GM23338 (cell line): Measurements from ENCODE around the gene FOXO3. TPM values are rescaled to one million over a fixed set of nuclear protein-coding genes. Genes with fewer than 3 reads are reported as not detected.

Experiments
- ATAC-seq: fragments of 200-7000 bp; cut with Tn5 transposase; 3 replicates; pipeline ENCODE4 v1.9.1; 2020
- DNase-seq: peaks from one replicate; pipeline ENCODE4 v3.0.0-alpha.2; 2015; ENCODE audit warnings: low spot score
- H2AFZ ChIP-seq: fragments of 200-600 bp; sonication (generic); 2 replicates; pipeline ENCODE4 v1.8.0; 2016; ENCODE audit warnings: antibody characterized with exemption, mild to moderate bottlenecking, moderate library complexity
- H3F3A ChIP-seq: fragments of 200-600 bp; sonication (generic); replicated peaks from 2 replicates; pipeline ENCODE4 v1.8.0; 2017; ENCODE audit warnings: antibody characterized with exemption, mixed run types, low read depth
- H3K27ac ChIP-seq: fragments of 200-600 bp; sonication (generic); 2 replicates; pipeline ENCODE4 v1.6.1; 2016; ENCODE audit warnings: low read depth
- H3K27me3 ChIP-seq: fragments of 200-600 bp; sonication (generic); 2 replicates; pipeline ENCODE4 v1.8.0; 2016; ENCODE audit warnings: mild to moderate bottlenecking, mixed run types, moderate library complexity; ENCODE audit not compliant: insufficient read depth
- H3K36me3 ChIP-seq: fragments of 200-600 bp; sonication (generic); 2 replicates; pipeline ENCODE4 v1.8.0; 2016; ENCODE audit warnings: mild to moderate bottlenecking; ENCODE audit not compliant: insufficient read depth
- H3K4me1 ChIP-seq: fragments of 200-600 bp; sonication (generic); 2 replicates; pipeline ENCODE4 v1.8.0; 2016; ENCODE audit warnings: mild to moderate bottlenecking, moderate library complexity; ENCODE audit not compliant: insufficient read depth
- H3K4me2 ChIP-seq: fragments of 200-600 bp; sonication (generic); 2 replicates; pipeline ENCODE4 v1.7.1; 2017; ENCODE audit warnings: mixed run types
- H3K4me3 ChIP-seq: fragments of 200-600 bp; sonication (generic); 2 replicates; pipeline ENCODE4 v1.6.1; 2016; ENCODE audit warnings: mixed run types
- H3K79me2 ChIP-seq: fragments of 200-600 bp; sonication (generic); replicated peaks from 2 replicates; pipeline ENCODE4 v1.8.0; 2017; ENCODE audit warnings: mild to moderate bottlenecking; ENCODE audit not compliant: insufficient read depth
- H3K9me2 ChIP-seq: fragments of 200-600 bp; sonication (generic); 2 replicates; pipeline ENCODE4 v1.8.0; 2017; ENCODE audit not compliant: insufficient read depth
- H4K20me1 ChIP-seq: fragments of 200-600 bp; sonication (generic); replicated peaks from 2 replicates; pipeline ENCODE4 v1.8.0; 2017; ENCODE audit warnings: mild to moderate bottlenecking; ENCODE audit not compliant: insufficient read depth
- H3K27ac Mint-ChIP-seq: 2 replicates; pipeline ENCODE4 v1.8.0; 2020; ENCODE audit warnings: inconsistent platforms, mild to moderate bottlenecking, moderate library complexity, mixed read lengths
- H3K27me3 Mint-ChIP-seq: 3 replicates; pipeline ENCODE4 v1.8.0; 2022; ENCODE audit warnings: low read depth, mild to moderate bottlenecking, moderate library complexity, mixed read lengths, inconsistent platforms; ENCODE audit not compliant: insufficient read depth, poor library complexity
- H3K36me3 Mint-ChIP-seq: 3 replicates; pipeline ENCODE4 v1.8.0; 2021; ENCODE audit warnings: low read depth, mild to moderate bottlenecking, inconsistent platforms, moderate library complexity, mixed read lengths
- H3K4me1 Mint-ChIP-seq: 3 replicates; pipeline ENCODE4 v1.8.0; 2020; ENCODE audit warnings: mild to moderate bottlenecking, inconsistent platforms, mixed read lengths
- H3K4me3 Mint-ChIP-seq: 3 replicates; pipeline ENCODE4 v1.8.0; 2021; ENCODE audit warnings: moderate library complexity, mild to moderate bottlenecking, inconsistent platforms, mixed read lengths
- H3K9me3 Mint-ChIP-seq: 3 replicates; pipeline ENCODE4 v1.8.0; 2020; ENCODE audit warnings: moderate library complexity, mild to moderate bottlenecking, inconsistent platforms, mixed read lengths
- CREB1 ChIP-seq: fragments of 250-450 bp; sonication (Bioruptor Pico); IDR thresholded peaks from 2 replicates; pipeline ENCODE4 v1.5.0; 2020; ENCODE audit warnings: low read depth, mild to moderate bottlenecking, moderate library complexity
- EZH2 ChIP-seq: fragments of 200-600 bp; sonication (generic); IDR thresholded peaks from one replicate; pipeline ENCODE4 v1.8.0; 2017; ENCODE audit warnings: antibody characterized with exemption, mild to moderate bottlenecking, low read depth; ENCODE audit not compliant: unreplicated experiment
- JUNB ChIP-seq: IDR thresholded peaks from one replicate; pipeline ENCODE4 v1.6.1; 2016; ENCODE audit warnings: antibody characterized with exemption; ENCODE audit not compliant: unreplicated experiment
- NANOG ChIP-seq: IDR thresholded peaks from 2 replicates; pipeline ENCODE4 v1.6.1; 2016; ENCODE audit warnings: antibody characterized with exemption, borderline replicate concordance
- POLR2AphosphoS5 ChIP-seq: IDR thresholded peaks from 2 replicates; pipeline ENCODE4 v1.6.1; 2016; ENCODE audit warnings: antibody characterized with exemption, low read depth
- polyA plus RNA-seq: library from polyadenylated mRNA; unstranded; fragments of >200 nt; fragmentation: Nextera tagmentation; extraction: Ambion mirVana; gene quantifications from 2 replicates; pipeline ENCODE4 v1.2.1, GENCODE V29; 2016
- total RNA-seq: library from RNA; depleted of rRNA; stranded (reverse); fragments of >200 nt; shearing (Covaris generic); gene quantifications from 2 replicates; pipeline ENCODE4 v1.2.3, GENCODE V29; 2014
- TF ChIP-seq, protein P1 (sequence below): IDR thresholded peaks from 2 replicates; pipeline ENCODE4 v1.6.1; 2016; ENCODE audit warnings: antibody characterized with exemption
- TF ChIP-seq, protein P2 (sequence below): fragments of 250-450 bp; sonication (Bioruptor Pico); IDR thresholded peaks from 2 replicates; pipeline ENCODE4 v1.5.0; 2020; ENCODE audit warnings: mild to moderate bottlenecking, moderate library complexity

FOXO3 gene
- total and polyA plus RNA-seq, 2 experiments from 2014 or later = 9.8 to 20.2 TPM

- Histone ChIP-seq H3K4me3 (no peak overlapping the region), H2AFZ (no peak overlapping the region), H3K9me2 (no peaks in the 10 kb centered on the region), H3K4me1 (peaks cover 30% of the 10 kb centered on the region), H3F3A (no peaks in the 10 kb centered on the region), H3K4me2 (no peak overlapping the region), H3K36me3 (no peaks in the 10 kb centered on the region; the same call in 1 of the 2 replicates), H3K27me3 (peaks cover 26% of the 10 kb centered on the region), H3K79me2 (peaks cover 89% of the 10 kb centered on the region), H4K20me1 (peaks cover 19% of the 10 kb centered on the region), H3K27ac (no peak overlapping the region)
- Mint-ChIP-seq H3K27ac (no peak overlapping the region), H3K4me3 (no peak overlapping the region), H3K36me3 (peaks cover 25% of the 10 kb centered on the region), H3K27me3 (peaks cover 17% of the 10 kb centered on the region), H3K9me3 (peaks cover 6% of the 10 kb centered on the region; the same call in 2 of the 3 replicates), H3K4me1 (peaks cover 35% of the 10 kb centered on the region)
- no peak for TF ChIP-seq EZH2
- no peak for TF ChIP-seq JUNB
- no peak for TF ChIP-seq POLR2AphosphoS5
- TF ChIP-seq NANOG = no peak
- TF ChIP-seq, protein P1, sequence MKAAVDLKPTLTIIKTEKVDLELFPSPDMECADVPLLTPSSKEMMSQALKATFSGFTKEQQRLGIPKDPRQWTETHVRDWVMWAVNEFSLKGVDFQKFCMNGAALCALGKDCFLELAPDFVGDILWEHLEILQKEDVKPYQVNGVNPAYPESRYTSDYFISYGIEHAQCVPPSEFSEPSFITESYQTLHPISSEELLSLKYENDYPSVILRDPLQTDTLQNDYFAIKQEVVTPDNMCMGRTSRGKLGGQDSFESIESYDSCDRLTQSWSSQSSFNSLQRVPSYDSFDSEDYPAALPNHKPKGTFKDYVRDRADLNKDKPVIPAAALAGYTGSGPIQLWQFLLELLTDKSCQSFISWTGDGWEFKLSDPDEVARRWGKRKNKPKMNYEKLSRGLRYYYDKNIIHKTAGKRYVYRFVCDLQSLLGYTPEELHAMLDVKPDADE = no peak
- TF ChIP-seq, protein P2, sequence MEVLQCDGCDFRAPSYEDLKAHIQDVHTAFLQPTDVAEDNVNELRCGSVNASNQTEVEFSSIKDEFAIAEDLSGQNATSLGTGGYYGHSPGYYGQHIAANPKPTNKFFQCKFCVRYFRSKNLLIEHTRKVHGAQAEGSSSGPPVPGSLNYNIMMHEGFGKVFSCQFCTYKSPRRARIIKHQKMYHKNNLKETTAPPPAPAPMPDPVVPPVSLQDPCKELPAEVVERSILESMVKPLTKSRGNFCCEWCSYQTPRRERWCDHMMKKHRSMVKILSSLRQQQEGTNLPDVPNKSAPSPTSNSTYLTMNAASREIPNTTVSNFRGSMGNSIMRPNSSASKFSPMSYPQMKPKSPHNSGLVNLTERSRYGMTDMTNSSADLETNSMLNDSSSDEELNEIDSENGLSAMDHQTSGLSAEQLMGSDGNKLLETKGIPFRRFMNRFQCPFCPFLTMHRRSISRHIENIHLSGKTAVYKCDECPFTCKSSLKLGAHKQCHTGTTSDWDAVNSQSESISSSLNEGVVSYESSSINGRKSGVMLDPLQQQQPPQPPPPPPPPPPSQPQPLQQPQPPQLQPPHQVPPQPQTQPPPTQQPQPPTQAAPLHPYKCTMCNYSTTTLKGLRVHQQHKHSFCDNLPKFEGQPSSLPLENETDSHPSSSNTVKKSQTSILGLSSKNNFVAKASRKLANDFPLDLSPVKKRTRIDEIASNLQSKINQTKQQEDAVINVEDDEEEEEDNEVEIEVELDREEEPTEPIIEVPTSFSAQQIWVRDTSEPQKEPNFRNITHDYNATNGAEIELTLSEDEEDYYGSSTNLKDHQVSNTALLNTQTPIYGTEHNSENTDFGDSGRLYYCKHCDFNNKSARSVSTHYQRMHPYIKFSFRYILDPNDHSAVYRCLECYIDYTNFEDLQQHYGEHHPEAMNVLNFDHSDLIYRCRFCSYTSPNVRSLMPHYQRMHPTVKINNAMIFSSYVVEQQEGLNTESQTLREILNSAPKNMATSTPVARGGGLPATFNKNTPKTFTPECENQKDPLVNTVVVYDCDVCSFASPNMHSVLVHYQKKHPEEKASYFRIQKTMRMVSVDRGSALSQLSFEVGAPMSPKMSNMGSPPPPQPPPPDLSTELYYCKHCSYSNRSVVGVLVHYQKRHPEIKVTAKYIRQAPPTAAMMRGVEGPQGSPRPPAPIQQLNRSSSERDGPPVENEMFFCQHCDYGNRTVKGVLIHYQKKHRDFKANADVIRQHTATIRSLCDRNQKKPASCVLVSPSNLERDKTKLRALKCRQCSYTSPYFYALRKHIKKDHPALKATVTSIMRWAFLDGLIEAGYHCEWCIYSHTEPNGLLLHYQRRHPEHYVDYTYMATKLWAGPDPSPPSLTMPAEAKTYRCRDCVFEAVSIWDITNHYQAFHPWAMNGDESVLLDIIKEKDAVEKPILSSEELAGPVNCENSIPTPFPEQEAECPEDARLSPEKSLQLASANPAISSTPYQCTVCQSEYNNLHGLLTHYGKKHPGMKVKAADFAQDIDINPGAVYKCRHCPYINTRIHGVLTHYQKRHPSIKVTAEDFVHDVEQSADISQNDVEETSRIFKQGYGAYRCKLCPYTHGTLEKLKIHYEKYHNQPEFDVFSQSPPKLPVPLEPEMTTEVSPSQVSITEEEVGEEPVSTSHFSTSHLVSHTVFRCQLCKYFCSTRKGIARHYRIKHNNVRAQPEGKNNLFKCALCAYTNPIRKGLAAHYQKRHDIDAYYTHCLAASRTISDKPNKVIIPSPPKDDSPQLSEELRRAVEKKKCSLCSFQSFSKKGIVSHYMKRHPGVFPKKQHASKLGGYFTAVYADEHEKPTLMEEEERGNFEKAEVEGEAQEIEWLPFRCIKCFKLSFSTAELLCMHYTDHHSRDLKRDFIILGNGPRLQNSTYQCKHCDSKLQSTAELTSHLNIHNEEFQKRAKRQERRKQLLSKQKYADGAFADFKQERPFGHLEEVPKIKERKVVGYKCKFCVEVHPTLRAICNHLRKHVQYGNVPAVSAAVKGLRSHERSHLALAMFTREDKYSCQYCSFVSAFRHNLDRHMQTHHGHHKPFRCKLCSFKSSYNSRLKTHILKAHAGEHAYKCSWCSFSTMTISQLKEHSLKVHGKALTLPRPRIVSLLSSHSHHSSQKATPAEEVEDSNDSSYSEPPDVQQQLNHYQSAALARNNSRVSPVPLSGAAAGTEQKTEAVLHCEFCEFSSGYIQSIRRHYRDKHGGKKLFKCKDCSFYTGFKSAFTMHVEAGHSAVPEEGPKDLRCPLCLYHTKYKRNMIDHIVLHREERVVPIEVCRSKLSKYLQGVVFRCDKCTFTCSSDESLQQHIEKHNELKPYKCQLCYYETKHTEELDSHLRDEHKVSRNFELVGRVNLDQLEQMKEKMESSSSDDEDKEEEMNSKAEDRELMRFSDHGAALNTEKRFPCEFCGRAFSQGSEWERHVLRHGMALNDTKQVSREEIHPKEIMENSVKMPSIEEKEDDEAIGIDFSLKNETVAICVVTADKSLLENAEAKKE (CRISPR knock-in tag) = no peak
- TF ChIP-seq CREB1 (CRISPR knock-in tag) = no peak
- ATAC-seq = no peak
- no peak for DNase-seq
These were observed 5.2 kb downstream of the FOXO3 start for GRCh38 chr6:108565893-108566292.
